HG02943 (cell line): ENCODE measurements around the gene LPCAT1.
"Not testable (repeated sequence)": the region's sequence is repeated elsewhere in the genome, so short reads cannot be mapped to it uniquely, and the experiment has no call there.

Experiments
- ATAC-seq: cut with Tn5 transposase; IDR thresholded peaks from one replicate; pipeline ENCODE4 v1.9.1; 2021; ENCODE audit warnings: mild to moderate bottlenecking, low read depth, moderate library complexity; ENCODE audit not compliant: unreplicated experiment

Gene LPCAT1

DNA sequence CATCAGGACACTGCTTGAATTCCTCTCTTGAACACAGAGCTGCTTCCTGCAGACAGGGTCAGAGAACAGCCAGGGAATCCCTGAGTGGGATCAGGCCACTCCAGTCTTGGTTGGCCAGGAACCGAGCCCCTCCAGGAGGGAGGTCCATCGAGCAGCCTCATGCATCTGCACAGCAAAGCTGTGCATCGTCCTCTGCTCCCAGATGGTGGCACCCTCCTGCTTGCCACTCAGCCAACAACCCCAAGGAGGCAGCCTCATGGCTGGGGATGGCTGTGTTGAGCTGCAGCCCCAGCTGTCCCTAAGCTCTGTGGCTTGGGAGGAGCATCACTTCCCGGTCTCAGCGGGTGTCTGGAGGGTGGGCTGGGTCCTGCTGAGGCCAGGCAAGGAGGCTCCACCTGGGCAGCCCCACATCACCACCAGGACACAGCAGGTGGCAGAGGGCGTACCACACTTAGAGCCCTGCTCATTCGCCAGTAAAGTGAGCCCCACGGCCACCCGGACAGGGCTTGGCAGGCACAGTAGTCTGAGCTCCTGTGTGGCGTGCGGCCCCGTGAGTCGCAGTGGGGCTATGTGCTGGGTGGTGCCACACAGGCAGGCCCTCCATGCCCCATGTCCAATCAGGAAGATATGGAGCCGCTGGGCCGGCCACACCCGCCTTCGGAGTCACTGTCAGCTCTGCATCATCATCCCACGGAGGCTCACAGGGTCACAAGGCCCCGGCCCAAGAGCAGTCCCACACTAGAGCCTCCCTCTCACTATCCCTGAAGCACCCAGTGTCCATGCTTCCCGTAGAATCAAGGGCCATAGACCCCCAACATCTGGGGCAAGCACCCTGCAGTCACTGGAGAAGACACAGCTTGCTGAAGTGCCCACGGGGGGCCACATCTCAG, 11.9 kb downstream of the LPCAT1 start:
- ATAC-seq: no peak

DNA sequence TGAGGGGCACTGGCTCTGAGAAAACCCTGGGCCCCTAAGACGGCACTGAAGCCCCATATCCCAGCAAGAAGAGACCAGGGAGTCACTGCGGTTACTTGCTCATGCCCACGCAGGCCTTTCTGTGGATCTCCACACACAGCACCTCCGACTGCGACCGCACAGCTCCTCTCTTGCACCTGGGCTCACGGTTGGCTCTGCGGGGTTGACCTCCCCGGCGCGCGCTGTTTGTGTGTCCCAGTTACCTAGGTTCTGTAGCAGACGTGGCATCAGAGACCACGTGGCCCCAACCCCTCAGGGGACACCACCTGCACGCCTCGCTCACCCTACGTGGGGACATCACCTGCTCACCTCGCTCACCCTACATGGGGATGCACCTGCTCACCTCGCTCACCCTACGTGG, 12.7 kb downstream of the LPCAT1 start:
- no peak for ATAC-seq

DNA sequence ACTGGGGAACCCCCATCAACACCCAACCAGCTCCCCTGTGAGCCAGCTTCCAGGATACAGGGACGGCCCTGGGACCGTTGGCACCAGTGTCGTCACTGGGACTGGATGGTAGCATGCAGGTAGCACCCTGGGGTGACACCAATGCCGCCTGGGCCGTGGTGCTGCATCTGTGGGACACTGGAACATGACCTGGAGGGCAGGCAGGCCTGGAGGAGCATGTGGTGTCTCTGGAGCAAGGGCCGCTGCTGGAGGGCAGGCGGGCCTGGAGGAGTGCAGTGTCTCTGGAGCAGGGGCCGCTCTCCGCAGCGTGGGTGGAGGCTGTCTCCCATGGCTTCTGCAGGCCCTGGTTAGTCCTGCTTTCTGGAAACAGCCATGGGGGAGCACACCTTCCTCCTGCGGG, 13.1 kb downstream of the LPCAT1 start:
- no peak for ATAC-seq

DNA sequence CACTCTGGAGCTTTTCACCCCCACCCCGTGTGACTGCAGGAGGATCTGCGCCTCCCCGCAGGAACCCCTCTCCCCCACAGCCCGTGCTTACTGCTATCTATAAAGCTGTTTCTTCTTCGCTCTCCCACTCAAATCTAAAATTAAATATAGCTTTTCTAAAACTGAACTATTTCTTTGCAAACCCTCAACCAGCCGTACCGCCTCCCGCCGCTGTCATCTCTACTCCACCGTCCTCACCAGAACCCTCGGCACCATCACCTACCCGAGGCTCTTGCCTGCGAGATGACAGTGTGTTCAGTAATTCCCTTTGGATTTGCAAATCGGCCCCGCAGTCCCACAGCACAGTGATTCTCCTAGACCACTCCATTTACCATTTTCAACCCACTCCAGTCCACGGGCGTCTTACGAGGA, 13.6 kb downstream of the LPCAT1 start:
- no peak for ATAC-seq

DNA sequence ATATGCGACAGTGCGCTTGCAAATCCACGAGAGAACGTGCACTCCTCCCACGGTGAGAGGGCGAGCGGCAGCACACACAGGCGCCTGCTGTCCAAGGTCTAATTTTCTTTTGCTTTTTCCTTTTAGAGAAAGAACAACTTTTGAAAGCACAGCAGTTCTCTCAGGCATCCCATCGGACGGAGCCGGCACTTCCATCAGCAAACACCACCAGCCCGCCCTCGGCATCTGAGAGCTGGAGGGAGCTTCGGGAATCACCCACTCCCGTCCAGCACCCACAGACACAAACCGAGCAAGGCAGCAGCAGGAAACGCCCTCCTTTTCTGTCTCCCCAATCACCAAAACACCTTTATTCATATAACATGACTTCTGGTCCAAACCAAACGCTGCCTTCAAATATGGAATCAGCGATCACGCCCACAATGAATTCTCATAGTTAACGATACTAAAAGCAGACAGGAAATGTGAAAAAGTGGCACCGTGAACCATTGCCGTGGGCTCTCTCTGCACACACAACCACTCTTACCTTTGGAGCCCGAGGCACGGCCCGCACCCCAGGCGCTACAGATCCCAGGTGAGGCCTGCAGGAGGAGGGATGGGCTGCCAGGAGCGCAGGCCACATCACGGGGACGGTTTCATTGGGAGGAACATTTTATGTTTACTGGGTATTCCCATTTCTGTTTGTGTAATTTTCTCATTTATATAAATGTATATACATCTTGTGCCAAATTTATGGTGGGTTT, 14.2 kb downstream of the LPCAT1 start:
- no peak for ATAC-seq

DNA sequence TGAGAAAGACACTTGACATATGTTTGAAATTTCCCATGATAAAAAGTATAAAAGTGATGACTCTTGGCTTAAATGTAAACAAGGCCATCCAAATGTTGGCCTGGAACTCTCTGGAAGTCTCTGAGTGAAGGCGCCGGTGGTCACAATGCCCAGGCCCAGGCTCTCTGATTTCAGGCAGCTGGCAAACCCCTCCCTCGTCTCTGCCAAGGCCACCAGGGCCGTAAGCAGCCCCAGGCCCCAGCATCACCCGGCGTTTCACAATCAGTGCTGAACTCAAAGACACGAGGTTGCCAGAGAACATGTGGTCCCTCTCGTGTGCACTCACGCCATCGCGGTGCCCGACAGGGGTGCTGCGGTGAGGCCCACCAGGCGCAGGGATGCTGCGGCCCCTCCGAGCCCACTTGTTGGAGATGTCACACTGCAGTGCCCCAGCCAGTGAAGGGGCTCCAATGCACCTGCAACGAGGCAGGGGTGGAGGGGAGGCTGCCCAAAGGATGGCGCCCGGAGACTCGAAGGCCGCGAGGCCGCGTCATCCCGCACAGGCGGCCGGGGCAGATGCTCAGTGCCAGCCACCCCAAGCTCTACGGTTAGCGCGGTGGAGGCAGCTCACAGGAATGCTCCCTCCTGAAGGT, 15.0 kb downstream of the LPCAT1 start:
- ATAC-seq: no peak

DNA sequence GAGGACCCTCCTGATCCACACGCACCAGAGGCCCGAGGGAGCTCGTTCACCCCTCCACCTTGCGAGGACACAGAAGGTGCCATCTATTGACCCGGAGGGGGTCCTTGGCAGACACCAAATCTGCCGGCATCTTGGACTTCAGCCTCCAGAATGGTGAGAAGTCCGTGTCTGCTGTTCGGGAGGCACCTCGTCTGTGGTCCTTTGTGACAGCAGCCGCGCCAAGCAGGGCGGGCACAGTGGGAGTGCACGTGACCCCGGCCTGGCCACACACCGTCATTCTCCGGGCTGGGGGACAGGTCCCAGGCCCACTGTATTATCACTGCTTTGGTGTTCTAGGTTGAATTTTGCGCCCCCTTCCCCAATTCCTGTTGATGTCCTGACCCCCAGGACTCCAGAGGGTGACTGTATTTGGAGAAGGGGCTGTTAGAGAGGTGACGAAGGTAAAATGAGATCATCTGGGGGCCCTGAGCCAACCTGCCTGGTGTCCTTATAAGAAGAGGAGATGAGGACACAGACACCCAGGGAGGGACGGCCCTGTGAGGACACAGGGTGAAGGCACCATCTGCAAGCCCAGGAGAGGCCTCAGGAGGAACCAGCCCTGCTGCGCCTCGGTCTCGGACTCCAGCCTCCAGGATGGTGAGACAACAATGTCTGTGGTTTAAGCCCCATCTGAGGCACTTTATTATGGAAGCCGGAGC, 15.7 kb downstream of the LPCAT1 start:
- no peak for ATAC-seq

DNA sequence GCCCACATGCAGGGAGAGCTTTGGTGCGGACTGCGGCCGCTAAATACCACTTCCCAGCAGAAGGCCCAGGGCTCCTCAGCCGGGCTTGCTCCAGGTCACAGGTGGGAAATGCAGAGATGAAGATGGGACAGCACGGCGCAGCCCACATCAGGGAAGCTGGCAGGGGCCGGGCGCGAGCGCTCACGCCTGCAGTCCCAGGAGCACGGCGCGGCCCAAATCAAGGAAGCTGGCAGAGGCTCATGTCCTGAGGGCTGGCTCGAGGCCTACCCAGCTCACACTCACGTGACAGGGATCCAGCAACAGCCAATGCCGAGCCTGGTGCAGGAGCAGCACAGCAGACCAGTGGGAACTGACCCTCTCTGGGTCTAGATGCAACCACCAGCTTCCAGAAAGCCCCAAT, 16.3 kb downstream of the LPCAT1 start:
- no peak for ATAC-seq

DNA sequence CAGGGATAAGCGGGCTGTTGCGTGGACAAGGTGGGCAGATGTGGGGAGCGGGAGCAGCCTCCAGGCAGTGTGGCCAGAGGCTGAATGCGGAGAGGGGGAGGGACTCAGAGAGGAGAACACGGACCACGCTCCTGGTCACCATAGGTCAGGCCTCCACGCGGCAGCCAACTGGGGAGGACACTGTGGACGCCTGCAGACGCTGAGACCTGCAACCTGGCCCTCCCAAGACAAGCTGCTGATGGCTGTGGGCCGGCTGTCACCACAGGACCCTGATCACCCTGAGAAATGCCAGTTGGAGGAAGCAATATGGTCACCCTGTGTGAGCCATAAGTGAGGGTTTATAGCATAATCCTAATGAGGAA, 16.8 kb downstream of the LPCAT1 start:
- ATAC-seq: no peak

DNA sequence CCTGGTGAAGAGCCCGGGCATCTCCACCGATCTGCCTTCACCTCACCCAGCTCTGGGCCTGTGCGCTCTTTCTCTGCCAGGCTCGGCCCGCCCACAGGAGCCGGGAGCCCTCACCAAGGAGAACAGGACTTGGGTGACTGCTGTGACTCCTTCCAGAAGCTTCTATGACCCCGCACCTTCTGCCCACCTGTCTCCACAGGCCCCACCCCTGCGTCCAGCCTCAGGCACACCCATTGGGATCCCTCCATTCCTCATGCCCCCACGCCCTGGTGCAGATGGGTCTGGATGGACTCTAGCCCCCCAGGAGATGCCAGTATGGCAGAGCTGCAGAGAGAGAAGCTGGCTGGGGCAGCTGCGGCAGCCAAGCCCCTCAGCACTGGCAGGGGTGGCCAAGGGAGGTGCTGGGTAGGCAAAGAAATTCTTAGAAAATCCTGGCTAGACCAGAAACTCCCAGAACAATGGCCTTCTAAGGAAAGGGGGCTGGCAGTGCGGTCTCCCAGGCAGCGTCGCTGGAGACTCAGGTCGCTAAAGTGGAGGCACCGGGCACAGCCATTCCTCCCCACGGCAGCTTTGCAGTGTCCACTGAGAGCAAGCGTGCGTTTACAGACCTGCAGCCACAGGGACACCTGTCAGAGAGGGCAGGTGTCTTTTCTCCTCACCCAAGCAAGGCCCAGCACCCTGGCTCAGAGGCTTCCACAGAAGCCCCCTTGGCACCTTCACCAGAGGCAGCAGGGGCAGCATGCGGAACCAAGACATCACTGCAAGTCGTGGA, 17.3 kb downstream of the LPCAT1 start:
- no peak for ATAC-seq

DNA sequence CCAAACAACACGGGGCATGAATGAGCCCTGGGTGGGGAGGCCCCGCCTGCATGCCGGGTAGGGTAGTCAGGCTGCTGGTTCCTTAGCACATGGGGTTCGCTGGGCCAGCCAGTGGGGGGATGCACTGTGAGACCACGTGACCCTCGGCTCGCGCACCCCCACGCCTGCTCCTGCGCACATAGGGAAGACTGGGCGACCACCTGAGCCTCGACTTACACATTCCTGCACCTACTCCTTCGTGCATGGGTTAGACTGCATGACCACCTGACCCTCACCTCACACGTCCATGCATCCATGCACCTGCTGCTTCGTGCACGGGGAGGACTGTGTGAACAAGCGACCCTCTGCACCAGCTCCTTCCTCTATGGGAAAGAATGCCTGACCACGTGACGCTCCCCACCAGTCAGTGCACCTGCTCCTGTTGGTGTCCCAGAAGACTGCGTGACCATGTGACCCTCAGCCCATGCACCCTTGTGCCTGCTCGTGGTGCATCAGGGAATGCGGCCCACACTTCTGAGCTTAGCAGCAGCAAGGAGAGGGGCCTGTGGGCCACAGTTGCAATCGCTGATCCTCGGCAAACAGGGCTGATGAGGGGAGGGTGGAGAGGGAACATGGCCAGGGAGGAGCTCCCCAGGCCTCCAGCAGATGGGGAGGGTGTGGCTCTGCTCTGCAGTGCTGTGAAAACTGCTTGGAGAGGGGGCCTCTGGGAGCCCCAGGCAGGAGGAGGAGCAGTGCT, 18.1 kb downstream of the LPCAT1 start:
- ATAC-seq: no peak

DNA sequence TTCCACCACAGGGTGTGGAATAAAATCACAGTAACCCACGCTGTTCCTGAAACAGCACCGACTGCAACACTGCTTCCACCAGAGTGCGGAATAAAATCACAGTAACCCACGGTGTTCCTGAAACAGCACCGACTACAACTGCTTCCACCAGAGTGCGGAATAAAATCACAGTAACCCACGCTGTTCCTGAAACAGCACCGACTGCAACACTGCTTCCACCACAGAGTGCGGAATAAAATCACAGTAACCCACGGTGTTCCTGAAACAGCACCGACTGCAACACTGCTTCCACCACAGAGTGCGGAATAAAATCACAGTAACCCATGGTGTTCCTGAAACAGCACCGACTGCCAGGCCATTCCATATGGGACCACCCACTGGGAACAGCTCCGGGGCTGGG, 18.7 kb downstream of the LPCAT1 start:
- ATAC-seq: not testable (repeated sequence)

DNA sequence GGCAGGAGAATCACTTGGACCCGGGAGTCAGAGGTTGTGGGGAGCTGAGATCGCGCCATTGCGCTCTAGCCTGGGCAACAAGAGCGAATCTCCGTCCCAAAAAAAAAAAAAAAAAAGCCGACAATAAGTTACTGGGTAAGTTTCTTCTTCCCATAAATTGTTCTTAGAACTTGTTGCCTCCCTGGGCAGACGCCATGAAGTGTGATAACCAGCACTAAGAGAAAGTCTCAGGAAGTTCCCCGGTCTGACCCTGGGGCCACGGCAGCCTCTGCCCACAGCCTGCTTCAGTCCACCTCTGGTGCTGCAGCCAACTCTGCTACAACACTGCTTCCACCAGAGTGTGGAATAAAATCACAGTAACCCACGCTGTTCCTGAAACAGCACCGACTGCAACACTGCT, 19.1 kb downstream of the LPCAT1 start:
- ATAC-seq: no peak

DNA sequence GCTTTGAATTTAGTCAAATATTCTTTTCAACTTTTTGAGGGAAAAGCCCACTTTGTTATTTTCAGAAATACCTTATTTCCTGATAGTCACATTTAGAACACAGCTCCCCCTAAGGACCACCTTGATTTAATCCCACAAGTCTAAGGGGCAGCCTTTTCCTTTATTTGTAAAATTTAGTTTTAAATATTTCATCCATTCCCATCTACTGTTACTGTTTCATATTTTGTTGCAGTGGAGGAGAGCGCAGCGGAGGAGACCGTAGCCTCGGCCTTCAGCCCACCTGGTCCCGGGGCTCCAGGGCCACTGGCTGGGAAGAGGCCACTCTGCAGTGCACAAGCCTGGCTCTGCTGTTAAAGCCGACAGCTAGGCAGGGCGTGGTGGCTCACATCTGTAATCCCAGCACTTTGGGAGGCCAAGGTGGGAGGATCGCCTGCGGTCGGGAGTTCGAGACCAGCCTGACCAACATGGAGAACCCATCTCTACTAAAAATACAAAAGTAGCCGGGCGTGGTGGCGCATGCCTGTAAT, 19.6 kb downstream of the LPCAT1 start:
- no peak for ATAC-seq

DNA sequence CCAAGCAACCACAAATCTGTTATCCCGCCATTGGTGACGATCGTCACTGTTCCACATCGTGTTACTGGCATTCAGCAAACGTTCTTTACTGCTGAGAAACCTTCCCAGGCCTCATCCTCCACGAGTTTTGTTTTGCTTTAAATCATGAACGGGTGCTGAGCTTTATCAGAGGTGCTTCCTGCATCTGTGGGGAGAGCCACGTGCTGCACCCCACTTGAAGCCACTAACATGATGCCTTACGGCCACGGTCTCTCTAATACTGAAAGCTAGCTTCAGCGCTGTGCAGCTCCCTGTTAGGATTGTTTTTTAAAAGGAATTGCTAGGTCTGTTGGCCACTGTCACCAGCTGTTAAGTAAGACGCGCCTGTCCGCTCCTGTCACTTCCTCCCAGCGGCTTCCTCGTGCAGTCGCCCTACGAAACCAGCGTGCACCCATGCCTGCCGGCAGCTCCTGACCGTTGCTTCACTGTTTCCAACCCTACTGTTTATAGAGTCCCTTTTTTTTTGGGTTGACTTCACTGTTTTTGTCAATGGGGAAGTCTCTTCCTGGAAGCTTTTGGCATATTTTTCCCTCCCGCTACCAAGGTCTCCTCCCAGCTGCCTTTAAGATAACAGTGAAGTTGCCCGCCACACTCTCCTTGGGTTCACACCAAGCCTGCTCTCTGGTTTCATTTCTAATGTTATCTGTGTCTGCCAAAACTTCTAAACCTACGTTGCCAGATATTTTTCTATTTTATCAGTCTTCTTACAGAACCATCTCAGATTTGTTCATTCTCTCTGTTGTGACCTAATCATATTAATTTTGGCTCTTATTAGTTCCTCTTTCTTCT, 20.3 kb downstream of the LPCAT1 start:
- no peak for ATAC-seq

DNA sequence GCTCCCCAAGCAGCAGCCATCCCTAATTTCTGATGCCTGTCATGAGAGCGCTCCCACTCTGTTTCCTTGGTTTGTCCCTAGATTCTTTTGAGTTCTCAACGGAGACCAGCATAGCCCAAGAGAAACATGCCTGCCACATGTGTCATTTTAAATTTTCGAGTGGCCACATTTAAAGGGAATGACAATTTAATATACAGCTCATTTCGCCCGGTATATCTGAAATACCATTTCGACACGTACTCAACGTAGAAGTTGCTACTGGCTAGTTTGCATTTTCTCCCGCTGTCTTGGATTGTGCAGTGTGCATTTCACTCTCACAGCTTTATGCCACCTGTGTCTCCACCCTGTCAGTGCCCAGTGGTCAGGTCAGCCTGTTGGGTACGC, 21.0 kb downstream of the LPCAT1 start:
- ATAC-seq: no peak

DNA sequence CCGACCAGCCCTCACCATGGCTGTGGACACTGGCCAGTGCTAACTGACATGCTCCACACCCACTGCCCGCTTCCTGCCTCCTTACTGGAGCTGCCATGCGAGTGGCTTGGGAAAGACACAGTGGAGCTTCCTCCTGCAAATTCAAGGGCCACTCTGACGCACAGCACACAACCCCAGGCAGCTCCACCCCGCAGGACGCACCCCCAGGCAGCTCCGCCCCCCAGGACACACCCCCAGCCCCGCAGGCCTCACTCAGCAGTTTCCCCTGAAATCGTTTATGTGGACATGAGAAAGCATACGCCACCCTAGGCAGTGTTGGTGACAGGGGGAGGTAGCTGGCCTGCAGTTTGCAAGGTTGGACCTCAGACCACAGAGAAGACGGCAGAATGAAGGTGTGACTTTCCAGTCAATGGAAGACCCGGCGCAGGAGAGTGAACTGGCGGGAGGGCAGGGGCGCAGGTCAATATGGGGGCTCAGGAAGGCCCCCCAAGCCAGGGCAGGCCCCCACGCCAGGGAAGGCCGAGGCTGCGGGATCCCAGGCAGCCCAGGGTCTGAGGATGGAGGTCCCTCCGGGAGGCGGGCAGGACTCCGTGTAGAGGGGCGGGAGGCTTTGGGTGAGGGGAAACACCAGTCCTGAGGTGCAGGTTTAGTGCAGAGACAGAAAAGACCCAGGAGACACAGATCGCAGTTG, 21.6 kb downstream of the LPCAT1 start:
- ATAC-seq: no peak
